IPS DF 6.9 (cell line): Measurements from ENCODE around the gene TDRD15.

Experiments
- DNase-seq: peaks from one replicate; pipeline ENCODE4 v3.0.0-alpha.2; 2013; ENCODE audit warnings: low read depth, low spot score
- H3K27ac ChIP-seq: one replicate; pipeline ENCODE4 v1.5.1; 2013; ENCODE audit warnings: low read length, control low read depth
- H3K27me3 ChIP-seq: 2 replicates; pipeline ENCODE4 v1.6.1; 2013; ENCODE audit warnings: mild to moderate bottlenecking, low read length; ENCODE audit not compliant: control insufficient read depth, insufficient read depth
- H3K36me3 ChIP-seq: 2 replicates; pipeline ENCODE4 v1.6.1; 2013; ENCODE audit warnings: low read length; ENCODE audit not compliant: control insufficient read depth, insufficient read depth
- H3K4me1 ChIP-seq: 2 replicates; pipeline ENCODE4 v1.6.1; 2013; ENCODE audit warnings: low read length; ENCODE audit not compliant: control insufficient read depth, insufficient read depth
- H3K4me3 ChIP-seq: 2 replicates; pipeline ENCODE4 v1.5.1; 2013; ENCODE audit warnings: mild to moderate bottlenecking, low read length
- H3K9me3 ChIP-seq: 2 replicates; pipeline ENCODE4 v1.6.1; 2013; ENCODE audit warnings: low read length, inconsistent platforms; ENCODE audit not compliant: control insufficient read depth, insufficient read depth
- WGBS: extraction: QIAGEN DNeasy Blood & Tissue Kit; methylation state at CpG from one replicate; pipeline ENCODE4 v1.1.7; 2013; ENCODE audit warnings: mixed read lengths, missing lambda C conversion rate; ENCODE audit not compliant: insufficient read length, insufficient coverage; 5-methylcytosine and 5-hydroxymethylcytosine counted together

The TDRD15 gene

DNA sequence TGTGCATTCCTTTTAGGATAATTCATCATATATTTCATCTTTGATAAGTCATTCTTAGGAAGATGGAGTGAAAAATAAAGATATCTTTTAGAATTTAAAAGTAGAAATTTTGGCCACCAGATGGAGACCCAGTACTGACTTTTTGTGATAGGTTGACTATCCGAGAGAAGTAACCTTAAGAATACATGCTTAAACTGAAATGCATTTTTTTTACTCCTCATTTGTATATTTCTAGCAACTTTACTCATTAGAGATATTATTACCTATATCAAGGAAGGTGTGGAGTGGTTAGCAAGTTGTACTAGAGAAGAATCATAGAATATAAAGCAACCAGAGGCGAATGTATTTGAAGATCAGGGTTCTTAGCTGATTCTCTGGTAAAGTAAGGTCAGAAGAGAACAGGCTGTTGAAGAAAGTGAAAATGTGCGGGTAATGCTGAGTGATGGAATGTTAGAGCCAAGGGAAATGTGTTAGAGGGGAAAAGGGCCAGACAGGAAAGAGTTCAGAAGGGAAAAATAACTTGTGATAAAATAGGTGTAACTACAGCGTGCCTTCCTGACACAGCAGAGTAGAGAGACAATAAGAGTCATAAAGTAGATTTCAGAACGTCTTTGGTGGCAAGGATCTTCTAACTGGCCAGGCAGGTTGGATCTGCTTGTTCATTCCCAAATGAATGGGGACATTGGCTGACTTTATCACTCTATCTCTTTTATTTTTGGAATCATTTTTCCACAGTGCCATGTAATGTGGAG, 52.3 kb downstream of the TDRD15 start:
- Histone ChIP-seq H3K27me3 (no peaks in the 10 kb centered on the region), H3K4me3 (no peak overlapping the region), H3K4me1 (no peaks in the 10 kb centered on the region), H3K27ac (no peak overlapping the region), H3K36me3 (no peaks in the 10 kb centered on the region), H3K9me3 (no peaks in the 10 kb centered on the region)
- no CpG with 5 or more reads among the region's 5 CpGs for WGBS
- DNase-seq = no peak

DNA sequence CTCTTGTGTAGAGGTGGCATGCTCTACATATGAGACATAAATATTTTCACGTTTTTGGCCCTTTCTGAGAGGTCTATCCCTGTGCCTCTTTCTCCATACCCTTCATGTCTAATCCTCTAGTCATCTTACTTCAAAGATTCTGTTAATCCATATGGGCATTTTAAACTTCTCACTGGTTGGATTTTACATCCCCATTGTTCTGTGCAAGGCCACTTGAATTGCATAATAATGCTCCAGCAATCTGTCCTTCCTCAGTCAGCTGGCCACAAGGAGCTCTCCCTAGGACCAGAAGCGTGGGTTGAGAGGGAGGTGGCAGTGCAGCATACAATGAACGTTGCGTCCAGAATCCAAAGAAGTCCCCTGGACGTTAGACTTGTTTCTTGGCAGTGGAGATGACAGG, 58.2 kb downstream of the TDRD15 start:
- Histone ChIP-seq H3K27ac (no peak overlapping the region), H3K4me3 (no peak overlapping the region), H3K4me1 (peaks cover 2% of the 10 kb centered on the region; the same call in 1 of the 2 replicates), H3K27me3 (no peaks in the 10 kb centered on the region), H3K36me3 (no peaks in the 10 kb centered on the region), H3K9me3 (no peaks in the 10 kb centered on the region)
- no CpG with 5 or more reads among the region's 5 CpGs for whole genome bisulfite sequencing
- no peak for DNase-seq

DNA sequence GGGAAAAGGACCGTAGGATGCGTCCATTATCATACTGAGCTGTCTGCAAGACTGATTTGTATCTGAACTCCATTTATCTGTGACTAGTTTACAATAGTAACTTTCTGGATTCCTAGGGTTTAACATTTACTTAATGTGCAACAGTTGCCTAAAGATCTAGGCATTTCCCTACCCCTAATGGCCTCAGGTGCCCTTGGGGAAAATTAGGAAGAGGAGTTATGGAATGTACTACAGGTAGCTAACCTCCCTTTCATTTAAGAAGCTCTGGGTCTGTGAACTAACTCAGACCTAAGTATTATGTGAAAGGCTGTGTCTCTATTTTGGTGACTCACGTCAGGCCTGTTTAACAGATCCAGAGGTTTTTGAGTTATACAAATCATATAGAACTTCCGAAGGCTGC, 59.5 kb downstream of the TDRD15 start:
- H3K27ac ChIP-seq = no peak overlapping the region
- no peaks in the 10 kb centered on the region for H3K27me3 ChIP-seq
- H3K36me3 ChIP-seq = no peaks in the 10 kb centered on the region
- no CpG with 5 or more reads among the region's 4 CpGs for WGBS
- H3K4me3 ChIP-seq = no peak overlapping the region
- H3K9me3 ChIP-seq = no peaks in the 10 kb centered on the region
- peaks cover 2% of the 10 kb centered on the region; the same call in 1 of the 2 replicates for H3K4me1 ChIP-seq
- no peak for DNase-seq

DNA sequence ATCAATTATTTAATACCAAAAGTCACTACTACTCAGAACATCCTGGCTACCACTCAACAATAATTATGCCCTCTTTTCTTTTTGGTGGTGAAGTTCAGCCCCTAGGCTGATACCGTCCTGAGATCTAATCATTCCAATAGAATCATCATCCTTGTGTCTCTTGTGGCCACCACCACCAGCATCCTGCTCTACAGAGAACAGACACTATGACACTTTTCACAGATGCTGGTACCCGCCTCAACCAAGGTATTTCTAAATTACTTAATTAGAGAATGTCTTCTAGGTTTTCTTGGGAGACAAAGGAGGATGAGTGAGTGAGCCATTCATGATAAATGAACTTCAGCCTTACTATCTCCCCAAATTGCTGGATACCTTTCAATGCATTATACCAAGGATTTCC, 60.0 kb downstream of the TDRD15 start:
- DNase-seq = no peak
- H3K4me3 ChIP-seq = no peak overlapping the region
- WGBS = no CpG with 5 or more reads among the region's 2 CpGs

DNA sequence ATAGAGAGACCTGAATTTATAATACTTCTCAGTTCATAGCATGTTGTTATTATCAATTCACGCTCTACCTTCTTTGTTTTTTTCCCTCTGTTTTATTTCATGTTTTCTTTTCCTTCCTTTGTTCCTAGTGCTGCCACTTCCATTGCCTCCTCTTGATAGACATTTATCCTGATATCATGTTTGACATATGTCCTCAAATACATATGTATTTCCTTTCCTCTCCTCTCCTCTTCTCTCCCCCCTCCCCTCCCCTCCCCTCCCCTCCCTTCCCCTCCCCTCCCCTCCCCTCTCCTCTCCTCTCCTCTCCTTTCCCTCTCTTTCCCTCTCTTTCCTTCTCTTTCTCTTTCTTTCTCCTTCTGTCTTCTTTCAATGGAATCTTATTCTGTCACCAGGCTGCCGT, 67.8 kb downstream of the TDRD15 start:
- DNase-seq = no peak
- H3K9me3 ChIP-seq = no peaks in the 10 kb centered on the region
- no peak overlapping the region for H3K4me3 ChIP-seq
- no peaks in the 10 kb centered on the region for H3K4me1 ChIP-seq
- no peaks in the 10 kb centered on the region for H3K27me3 ChIP-seq
- no peaks in the 10 kb centered on the region for H3K36me3 ChIP-seq
- no CpG with 5 or more reads among the region's 2 CpGs for WGBS
- H3K27ac ChIP-seq = no peak overlapping the region

More for the DNA sequence above, 60.0 kb downstream of the TDRD15 start:
- no peak overlapping the region for H3K27ac ChIP-seq
- H3K4me1 ChIP-seq = peaks cover 2% of the 10 kb centered on the region; the same call in 1 of the 2 replicates
- no peaks in the 10 kb centered on the region for H3K9me3 ChIP-seq
- no peaks in the 10 kb centered on the region for H3K36me3 ChIP-seq
- H3K27me3 ChIP-seq = no peaks in the 10 kb centered on the region
